ENCODE results near the gene ZDHHC4.
A peak's percentile ranks its signal among the peaks of the same experiment; 100 is the strongest.
"Not testable (repeated sequence)": the region's sequence is repeated elsewhere in the genome, so short reads cannot be mapped to it uniquely, and the experiment has no call there.

Gene ZDHHC4

DNA sequence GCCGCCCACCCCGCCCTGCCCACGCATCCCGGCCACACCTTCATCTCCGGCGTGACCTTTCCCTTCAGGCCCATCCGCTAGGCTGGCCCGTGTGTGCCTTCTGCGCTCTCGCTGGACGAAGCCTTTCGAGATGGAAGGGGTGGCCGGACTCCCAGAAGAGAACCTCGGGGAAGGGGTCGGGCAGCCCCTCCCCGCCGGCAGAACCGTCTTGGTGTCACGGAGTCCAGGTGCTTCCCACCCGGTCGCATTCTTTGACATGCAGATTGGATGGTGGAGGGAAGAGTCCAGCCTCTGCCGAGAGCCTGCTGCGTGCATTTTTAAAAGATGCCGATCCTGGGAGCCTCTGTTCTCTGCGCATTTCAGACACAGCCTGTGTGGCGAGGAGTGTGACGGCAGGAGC, 30.8 kb downstream of the ZDHHC4 start:
- DNase-seq = no peak

DNA sequence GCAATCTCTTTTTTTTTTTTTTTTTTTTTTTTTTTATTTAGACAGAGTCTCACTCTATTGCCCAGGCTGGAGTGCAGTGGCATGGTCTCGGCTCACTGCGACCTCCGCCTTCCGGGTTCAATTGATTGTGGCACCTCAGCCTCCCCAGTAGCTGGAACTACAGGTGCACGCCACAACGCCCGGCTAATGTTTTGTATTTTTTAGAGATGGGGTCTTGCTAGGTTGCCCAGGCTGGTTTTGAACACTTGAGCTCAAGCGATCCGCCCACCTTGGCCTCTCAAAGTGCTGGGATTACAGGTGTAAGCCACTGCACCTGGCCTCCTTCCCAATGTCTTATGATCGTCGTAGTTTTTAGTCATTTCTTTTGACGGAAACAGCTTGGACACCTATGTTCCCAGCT, 31.5 kb downstream of the ZDHHC4 start:
- no peak for DNase-seq

DNA sequence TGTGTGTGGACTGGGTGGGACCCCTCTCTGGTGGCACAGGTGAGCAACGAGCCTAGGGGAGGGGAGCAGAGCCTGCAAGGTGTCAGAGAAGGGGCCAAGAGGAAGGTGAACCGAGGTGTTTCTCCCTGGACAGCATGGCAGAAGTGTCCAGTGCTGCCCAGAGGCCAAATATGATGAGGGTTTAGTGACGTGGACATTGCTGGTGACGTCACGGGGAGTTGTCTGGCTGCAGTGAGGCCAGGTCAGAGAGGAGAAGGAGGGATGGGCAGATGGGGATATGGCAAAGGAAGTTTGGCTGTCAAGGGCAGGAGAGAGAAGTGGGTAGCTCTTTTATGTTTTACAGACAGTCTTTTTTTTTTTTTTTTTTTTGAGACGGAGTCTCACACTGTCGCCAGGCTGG, 35.6 kb downstream of the ZDHHC4 start:
- no peak for DNase-seq

GRCh38 chr7:6613706-6614105, 36.5 kb downstream of the ZDHHC4 start:
- no peak for DNase-seq

GRCh38 chr7:6614953-6615722, 37.9 kb downstream of the ZDHHC4 start, which contains the start of gene ZNF853:
TSS of gene ZNF853 (plus strand) at chr7:6615610. CDS start at chr7:6616175, 565 bp downstream.
- no peak for DNase-seq

DNA sequence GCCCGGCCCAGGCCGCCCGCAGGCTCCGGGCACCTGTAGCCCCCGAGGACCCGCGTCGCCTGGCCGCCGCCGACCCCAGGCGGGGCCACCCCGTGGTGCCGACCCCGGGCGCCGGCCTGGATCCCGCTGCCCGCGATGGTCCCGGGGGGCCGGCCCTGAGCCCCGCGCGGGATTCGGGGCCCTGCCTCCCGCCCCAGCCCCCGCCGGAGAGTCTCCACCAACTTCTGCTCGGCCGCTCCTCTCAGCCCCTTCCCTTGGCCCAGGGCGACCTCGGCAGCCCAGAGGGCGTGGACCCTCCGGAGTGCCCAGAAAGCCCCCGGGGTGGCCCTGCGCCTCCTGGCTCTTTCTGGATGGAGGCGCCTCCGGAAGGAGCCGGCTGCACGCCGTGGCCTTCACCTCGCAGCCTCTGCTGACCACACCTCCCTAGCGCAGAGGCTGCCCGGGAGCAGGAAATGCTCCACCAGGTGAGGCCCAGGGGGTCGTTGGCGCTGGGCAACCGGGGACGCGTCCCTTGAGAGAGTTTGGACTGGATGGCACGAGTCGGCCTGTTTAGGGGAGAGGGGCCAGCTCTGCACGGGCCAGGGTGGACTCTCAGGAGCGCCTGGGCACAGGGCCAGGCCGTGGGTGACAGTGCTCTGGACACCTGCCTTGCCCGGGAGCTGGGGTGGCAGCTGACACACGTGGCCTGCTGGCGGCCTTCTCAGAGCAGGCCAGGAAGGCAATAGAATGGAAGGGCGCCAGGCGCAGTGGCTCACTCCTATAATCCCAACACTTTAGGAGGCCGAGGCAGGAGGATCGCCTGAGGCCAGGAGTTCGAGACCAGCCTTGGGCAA, 38.7 kb downstream of the ZDHHC4 start:
- DNase-seq = peak; percentile 51

DNA sequence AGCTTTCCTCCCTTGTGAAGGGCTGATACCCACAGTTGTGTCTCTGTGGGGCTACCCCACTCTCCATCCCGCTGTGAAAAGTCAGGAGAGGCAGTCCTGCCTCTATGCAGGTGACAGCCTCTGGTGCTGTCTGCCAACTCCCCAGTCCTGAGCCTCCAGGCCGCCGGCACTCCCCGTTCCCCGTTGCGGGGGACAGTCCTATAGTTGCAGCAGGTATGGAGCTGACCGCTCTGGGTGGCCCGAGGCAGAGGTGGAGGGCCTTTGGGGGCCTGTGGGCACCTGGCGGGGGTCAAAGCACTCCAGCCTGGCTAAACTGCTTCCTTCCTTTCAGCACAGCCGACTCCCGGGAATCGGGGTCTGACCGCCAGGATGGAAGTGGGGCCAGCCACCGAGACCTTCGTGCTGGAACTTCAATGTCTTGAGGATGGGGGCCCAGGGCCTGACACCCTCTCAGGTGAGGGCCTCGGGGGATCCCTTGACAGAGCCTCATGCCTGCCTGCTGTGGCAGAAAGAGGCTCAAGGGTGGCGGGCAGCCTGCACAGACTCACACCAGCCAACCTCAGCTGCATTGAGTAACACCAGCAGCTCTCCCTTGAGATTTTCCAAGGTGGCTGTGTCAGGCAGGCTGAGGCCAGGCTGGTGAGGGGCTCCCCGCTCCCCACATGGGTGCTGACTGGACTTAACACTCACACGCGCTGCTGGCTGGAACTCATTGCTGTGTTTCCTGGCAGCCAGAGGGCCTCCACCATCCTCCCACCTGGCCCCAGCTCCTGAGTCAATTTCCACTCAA, 39.8 kb downstream of the ZDHHC4 start:
- DNase-seq = no peak

GRCh38 chr7:6618621-6619020, 41.4 kb downstream of the ZDHHC4 start:
- no peak for DNase-seq

DNA sequence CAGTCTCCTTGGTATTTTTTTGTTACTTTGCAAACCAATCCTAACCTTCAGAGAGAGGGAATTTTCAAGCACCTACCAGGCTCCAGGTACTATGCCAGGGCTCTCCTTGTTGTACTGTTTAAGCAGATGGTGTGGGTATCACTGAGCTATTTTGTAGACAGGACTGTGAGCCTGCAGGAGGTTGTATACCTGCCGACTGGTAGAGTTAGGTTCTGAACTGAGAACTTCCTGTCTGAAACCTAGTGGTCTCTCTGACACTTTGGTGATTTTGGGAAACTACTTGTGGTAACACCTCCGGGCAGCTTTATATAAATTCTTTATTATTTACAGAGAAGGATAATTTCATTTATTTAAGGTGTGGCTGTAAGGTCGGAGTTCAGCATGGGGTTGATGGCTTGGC, 42.7 kb downstream of the ZDHHC4 start:
- DNase-seq = no peak

DNA sequence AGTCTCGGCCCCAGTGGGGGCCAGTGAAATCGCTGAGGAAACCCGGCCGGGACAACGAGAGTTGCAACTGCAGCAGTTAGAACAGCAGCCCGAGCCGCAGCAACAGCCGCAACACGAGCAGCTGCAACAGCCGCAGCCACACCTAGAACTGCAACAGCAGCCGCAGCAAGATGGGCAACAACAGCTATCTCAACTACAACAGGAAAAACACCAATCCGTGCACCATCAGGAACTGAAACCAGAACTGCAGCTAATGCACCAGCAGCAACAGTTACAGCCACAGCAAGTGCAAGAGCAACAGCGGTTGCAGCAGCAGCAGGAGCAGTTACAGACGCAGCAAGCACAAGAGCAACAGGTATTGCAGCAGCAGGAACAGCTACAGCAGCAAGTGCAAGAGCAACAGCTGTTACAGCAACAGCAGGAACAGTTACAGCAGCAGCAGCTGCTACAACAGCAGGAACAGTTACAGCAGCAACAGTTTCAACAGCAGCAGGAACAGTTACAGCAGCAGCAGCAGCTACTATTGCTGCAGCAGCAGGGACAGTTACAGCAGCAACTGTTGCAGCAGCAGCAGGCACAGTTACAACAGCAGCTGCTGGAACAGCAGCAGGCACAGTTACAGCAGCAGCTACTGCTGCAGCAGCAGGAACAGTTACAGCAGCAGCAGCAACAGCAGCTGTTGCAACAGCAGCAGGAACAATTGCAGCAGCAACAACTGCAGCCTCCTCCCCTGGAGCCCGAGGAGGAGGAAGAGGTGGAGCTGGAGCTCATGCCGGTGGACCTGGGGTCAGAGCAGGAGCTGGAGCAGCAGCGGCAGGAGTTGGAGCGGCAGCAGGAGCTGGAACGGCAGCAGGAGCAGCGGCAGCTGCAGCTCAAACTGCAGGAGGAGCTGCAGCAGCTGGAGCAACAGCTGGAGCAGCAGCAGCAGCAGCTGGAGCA, 44.2 kb downstream of the ZDHHC4 start:
- DNase-seq = no peak

- no peak for DNase-seq
These were observed 45.0 kb downstream of the ZDHHC4 start for GRCh38 chr7:6622134-6622710.

DNA sequence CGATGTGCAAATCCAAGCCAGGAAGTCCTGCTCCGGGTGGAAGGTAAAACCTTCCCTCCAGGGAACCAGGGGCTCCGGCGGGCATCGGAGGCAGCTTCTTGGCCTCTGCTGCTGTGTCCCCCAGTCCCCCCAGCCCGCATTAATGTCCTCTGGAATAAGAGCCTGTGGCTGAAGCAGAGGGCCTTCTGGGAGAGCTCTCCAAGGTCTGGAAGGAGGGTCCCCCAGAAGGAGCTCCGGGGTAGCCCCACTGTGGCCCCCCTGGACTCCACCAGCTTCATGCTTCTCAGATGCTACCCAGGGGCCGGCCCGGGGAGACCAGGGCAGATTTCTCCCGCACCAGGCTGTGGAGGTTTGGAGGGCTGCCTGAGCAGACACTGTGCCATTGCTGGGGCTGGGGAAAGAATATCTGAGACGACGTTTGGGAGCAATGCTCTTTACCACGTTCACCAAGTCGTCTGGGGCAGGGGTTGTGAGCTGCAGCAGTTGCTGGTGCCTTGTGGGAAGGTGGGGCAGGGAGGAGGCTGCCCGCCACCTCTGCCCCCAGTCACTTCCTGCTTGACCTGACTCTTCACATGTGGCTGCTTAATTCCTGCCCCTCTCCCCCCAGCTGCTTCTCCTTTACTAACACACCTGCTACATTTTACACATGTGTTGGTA, 46.5 kb downstream of the ZDHHC4 start:
- no peak for DNase-seq

DNA sequence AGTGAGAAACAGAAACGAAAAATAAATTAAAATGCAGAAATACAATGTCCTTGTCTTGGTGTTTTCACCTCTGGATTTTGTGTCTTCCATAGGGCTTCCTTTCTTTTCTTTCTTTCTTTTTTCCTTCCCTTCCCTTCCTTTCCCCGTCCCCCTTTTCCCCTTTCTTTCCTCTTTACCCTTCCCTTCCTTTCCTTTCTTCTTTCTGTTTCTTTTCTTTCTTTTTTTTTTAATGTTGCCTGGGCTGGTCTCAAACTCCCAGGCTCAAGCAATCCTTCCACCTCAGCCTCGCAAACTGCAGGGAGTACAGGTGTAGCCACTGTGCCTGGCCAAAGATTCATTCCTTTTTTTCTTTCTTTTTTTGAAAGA, 47.0 kb downstream of the ZDHHC4 start:
- DNase-seq = no peak

DNA sequence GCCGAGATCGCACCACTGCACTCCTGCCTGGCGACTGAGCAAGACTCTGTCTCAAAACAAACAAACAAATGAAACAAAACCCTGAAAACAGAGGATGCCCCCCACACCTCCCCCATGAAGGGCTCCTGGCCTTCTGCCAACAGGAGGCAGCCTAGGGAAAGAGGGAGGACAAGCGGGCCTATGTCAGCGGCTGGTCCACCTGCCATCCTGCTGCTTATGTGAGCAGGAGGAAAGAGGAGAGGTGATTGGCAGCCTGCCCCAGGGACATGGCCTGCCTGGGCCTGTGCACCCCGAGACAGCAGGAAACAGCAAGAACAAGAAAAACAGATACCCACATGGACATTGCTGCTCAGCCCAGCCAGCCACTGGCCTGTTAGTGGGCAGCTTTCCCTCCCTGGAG, 50.8 kb downstream of the ZDHHC4 start:
- DNase-seq = peak; percentile 21

- DNase-seq = no peak
These were observed 53.0 kb downstream of the ZDHHC4 start for GRCh38 chr7:6630007-6630849.

DNA sequence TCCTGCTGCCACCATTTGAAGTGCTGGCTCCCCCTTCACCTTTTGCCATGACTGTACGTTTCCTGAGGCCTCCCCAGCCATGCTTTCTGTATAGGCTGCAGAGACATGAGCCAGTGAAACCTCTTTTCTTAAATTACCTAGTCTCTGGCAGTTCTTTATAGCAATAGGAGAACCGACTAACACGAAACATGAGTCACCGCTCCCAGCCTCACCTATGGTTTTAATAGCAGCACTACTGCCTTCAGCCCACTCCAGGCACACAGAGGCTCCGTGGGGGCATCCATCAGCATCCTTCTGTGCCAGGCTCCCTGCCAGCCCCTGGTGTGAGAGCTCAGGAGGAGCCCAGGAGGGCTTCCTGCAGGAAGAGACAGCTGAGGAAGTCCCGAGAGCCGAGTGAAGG, 54.4 kb downstream of the ZDHHC4 start:
- no peak for DNase-seq

DNA sequence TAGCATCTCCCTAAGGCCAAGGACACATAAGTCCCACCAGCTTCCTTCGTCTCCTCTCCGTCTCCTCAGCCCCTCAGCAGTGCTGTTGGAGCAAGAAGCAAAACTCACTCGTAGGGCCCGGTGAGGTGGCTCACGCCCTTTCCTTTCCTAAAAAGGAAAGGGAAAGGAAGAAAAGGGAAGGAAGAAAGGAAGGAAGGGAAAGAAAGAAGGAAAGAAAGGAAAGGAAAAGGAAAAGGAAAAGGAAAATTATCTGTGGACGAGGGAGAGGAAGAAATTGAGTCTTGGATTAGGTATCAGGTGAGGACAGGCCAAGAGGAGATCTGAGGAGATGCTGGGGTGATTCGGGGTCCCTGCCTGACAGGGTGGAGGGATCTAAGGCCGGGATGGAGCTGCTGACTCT, 56.8 kb downstream of the ZDHHC4 start:
- DNase-seq = no peak

GRCh38 chr7:6634971-6635370, 57.7 kb downstream of the ZDHHC4 start:
- not testable (repeated sequence) for DNase-seq

GRCh38 chr7:6636741-6637543, 59.7 kb downstream of the ZDHHC4 start, which contains the start of gene ZNF316:
TSS of gene ZNF316 (plus strand) at chr7:6637318. CDS start at chr7:6642410, 5,092 bp downstream.
- no peak for DNase-seq

All from NCI-H2029 (cell line).